Measurements from ENCODE around the gene BCR.

BCR gene

DNA sequence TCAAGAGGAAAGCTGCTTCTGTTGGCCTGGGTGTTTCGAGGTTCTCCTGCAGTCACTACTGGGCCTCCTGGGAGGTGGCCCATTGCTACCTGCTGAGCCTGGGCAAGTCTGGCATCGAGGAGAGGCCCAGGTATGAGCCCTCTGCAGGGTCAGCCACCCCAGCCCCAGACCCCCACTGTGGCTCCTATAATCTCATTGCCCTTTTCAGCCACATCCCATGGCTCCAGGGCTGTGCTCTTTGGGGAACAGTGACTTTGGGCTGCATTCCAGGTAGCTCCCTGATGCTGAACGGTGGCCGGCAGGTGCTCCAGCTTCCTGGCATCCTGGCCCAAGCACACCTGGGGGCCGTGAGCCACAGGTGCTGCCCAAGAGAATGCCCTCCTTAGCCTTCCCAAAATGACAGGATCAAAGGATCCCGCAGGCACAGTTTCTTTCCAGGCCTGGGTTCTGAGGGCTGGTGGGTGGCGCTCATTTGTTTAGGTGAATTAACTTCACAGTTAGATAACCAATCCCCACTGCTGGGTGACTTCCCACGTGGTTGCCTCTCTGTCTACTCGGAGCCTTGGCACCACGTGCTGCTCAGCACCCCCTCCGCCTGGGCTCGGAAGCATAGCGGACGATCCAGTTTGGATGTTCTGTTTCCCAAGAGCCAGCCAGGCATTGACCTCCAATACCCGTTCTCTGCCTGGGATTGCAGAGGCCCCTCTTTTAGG lies 97.4 kb downstream of the BCR start:
- DNase-seq = no peak

GRCh38 chr22:23278883-23279675 lies 98.8 kb downstream of the BCR start:
- DNase-seq = no peak

- DNase-seq = no peak
Observed at GRCh38 chr22:23279781-23280180, 99.5 kb downstream of the BCR start.

GRCh38 chr22:23280356-23281052 lies 100.2 kb downstream of the BCR start:
- DNase-seq = no peak

GRCh38 chr22:23281053-23281405 lies 100.7 kb downstream of the BCR start:
- DNase-seq = no peak

GRCh38 chr22:23281406-23282088 lies 101.2 kb downstream of the BCR start:
- peak; percentile 83 for DNase-seq

DNA sequence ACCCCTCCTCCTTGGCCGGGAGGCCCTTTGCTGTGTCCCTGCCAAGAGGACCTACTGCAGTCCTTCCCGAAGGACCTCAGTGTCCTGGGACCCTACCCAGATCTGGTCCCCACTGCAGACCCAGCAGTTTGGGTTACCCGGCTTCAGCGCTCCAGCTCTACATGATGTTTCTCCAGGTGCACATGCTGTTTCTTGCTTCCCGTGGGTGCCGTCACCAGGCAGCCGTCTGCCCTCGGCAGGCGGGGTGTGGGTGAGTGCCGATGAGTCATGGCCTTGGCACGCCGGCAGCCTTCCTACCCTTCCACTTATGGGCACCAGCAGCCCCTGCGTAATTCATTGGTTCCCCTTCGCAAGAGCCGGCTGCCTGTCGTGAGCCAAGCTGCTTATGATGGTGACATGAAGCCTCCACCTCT lies 101.8 kb downstream of the BCR start:
- DNase-seq = no peak

- no peak for DNase-seq
Observed at GRCh38 chr22:23282516-23282915, 102.2 kb downstream of the BCR start.

DNA sequence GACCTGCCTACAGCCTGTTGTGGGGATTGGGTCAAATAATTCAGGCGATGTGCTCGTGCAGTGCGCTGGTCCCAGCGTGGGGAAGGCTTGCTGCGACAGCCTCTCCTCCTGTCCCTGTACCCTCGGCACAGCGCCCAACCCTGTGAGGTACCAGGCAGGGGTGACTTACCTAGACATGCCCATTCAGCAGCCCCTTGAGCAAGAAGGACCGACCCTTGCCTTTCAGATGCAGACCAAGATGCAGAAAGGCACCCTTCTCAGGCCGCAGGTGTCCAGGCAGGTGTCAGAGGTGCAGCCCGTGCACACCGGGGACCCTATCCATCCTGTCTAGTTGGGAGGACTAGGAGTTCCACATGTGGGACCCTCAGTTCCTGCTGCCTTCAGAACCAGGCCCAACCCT lies 102.7 kb downstream of the BCR start:
- DNase-seq = no peak

GRCh38 chr22:23283591-23284503 lies 103.5 kb downstream of the BCR start:
- no peak for DNase-seq

DNA sequence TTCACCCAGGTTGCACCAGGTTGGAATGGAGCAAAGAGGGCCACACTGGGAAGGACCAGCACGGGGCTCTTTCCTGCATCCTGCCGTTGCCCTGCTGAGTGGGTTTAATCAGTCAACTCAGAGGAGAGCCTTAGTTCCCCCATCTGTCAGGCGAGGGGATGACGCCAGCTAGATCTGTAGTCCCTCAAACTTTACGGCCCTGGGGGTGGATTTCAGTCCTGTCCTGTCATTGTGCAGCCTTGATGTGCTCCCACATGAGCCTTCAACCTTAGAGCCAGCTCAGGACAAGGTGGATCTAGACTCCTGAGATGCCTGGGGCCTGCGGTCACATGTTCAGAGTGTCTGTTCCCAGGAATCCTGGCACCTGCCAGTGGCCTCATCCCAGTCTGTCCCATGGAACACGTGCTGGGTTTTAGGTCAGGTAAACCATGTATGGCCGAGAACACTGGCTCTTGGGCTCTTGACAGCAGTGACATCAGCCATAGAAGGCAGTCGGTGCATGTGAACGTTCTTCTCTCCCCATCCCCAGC lies 104.3 kb downstream of the BCR start:
- DNase-seq = no peak

DNA sequence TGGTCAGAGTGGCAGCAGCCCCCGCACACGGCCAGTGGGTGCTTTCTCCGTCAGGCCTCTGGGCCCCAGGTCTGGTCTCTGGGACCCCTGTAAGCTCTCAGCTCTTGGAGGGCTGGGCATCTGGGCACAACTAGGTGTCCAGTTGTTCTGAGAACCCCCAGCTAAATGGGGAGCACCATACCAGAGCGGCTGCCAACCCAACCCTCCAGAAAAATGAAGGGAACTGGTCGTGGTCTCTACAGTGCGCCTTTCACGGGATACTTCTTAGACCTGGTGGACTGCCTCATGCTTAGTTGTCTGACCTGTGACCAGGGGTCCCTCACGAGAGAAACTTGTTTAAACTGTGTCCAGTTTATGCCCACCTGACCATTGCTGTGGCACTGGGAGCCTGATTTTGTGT lies 104.9 kb downstream of the BCR start:
- no peak for DNase-seq

GRCh38 chr22:23285734-23286133 lies 105.4 kb downstream of the BCR start:
- no peak for DNase-seq

DNA sequence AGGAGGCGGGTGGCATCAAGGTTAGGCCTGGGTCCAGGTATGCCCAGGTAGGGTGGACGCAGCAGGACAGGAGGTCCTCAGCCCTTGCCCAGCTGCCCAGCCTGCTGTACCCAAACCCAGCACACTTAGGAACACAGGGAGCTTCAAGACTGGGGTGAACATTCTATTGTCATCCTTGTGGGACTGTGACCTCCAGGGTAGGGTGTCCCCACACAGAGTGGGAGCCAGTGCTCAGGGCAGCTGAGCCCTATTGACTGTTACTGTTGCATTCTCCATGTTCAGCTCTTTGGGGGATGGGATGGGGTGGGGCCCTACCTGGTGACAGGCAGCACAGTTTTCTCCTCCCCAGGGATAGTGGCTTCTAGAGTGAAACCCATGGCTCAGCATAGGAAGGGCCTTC lies 106.0 kb downstream of the BCR start:
- DNase-seq = no peak

GRCh38 chr22:23287136-23288095 lies 107.1 kb downstream of the BCR start:
- DNase-seq = no peak

DNA sequence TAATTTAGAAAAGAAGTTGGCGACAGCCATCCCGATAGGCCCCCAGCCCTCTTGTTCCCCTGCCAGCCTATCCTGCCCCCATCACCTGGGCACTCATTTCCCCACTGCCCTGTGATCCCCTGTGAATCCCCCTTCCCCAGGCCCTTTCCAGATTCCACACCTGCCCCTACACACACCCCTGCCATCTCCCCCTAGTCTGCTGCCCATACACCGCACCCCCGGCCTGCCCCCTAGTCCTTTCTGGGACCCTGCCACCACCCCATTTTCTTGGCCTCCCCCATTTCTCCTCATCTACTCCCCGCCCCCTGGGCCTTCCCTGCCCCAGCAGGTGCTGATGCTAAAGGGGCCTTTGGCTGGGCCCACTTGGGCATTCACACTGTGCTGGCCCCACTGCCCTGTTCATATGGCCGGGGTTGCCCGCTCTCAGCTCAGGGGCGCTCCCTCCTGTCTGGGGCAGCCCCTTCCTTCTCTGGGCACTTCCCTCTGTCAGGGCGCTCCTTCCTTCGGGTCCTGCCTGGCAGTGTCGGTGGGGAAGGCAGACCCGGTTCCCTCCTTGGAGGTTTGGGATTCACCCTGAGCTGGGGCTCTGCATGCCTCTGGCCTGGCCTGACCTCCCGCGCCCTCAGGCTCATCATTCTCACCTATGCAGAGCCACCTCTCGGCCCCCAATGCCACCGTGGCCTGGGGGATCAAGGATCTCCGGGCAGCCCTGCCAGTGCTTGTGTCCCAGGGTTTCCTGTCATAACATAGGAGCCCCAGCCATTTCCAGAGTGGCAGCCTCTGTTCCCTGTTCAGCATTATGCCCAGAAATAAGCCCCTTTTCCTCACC lies 108.2 kb downstream of the BCR start:
- DNase-seq = no peak

DNA sequence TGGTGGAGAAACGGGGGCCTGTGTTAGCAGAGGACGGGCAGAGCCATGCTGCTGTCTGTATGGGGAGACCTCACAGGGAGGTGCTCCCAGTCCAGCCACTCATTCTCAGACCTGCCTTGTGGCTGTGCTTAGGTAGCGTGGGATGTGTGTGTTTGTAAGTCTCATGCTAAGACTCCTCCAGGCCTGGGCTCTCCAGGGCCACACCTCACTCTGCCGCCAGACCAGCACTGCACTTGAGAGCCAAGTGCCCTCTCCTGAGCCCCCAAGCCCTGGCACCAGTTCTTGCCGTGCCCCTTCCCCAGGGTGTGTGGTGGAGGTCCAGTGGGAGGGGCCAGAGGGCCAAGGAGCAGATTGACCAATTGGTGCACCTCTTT lies 108.8 kb downstream of the BCR start:
- no peak for DNase-seq

- DNase-seq = peak; percentile 64
Observed at GRCh38 chr22:23289851-23290724, 109.8 kb downstream of the BCR start.

Measured in activated CD8-positive, alpha-beta memory T cell treated with anti-CD3 and anti-CD28 coated beads, Interleukin-2, amount 50 U/mL, for 4 hours (primary cell).